Parathyroid adenoma (tissue), 2 donors: ENCODE results near the gene PCSK2.
A peak's percentile ranks its signal among the peaks of the same experiment; 100 is the strongest.

Source experiments
- H2AFZ ChIP-seq: fragments of 300-600 bp; sonication (generic); one replicate; pipeline ENCODE4 v1.7.0; 2017; ENCODE audit warnings: antibody characterized with exemption, mild to moderate bottlenecking
- H3K27ac ChIP-seq: fragments of 300-600 bp; sonication (generic); one replicate; pipeline ENCODE4 v1.7.0; 2017
- H3K27me3 ChIP-seq: fragments of 300-600 bp; sonication (generic); one replicate; pipeline ENCODE4 v1.7.0; 2017; ENCODE audit warnings: low read length; ENCODE audit not compliant: control insufficient read depth, insufficient read depth
- H3K36me3 ChIP-seq: fragments of 300-600 bp; sonication (generic); one replicate; pipeline ENCODE4 v1.7.0; 2017; ENCODE audit warnings: low read length; ENCODE audit not compliant: control insufficient read depth, insufficient read depth
- H3K4me1 ChIP-seq: fragments of 300-600 bp; sonication (generic); one replicate; pipeline ENCODE4 v1.7.0; 2017; ENCODE audit warnings: control low read depth
- H3K4me2 ChIP-seq: fragments of 300-600 bp; sonication (generic); one replicate; pipeline ENCODE4 v1.7.0; 2017; ENCODE audit warnings: low read length
- H3K4me3 ChIP-seq: fragments of 300-600 bp; sonication (generic); one replicate; pipeline ENCODE4 v1.7.0; 2017; ENCODE audit warnings: low read depth, low read length
- H3K79me2 ChIP-seq: fragments of 300-600 bp; sonication (generic); one replicate; pipeline ENCODE4 v1.7.0; 2017; ENCODE audit warnings: control low read depth
- H3K9ac ChIP-seq: fragments of 300-600 bp; sonication (generic); one replicate; pipeline ENCODE4 v1.7.0; 2017; ENCODE audit warnings: mild to moderate bottlenecking
- H3K9me3 ChIP-seq: fragments of 300-600 bp; sonication (generic); one replicate; pipeline ENCODE4 v1.7.0; 2017; ENCODE audit warnings: low read length; ENCODE audit not compliant: control insufficient read depth
- CTCF ChIP-seq: fragments of 300-600 bp; sonication (generic); IDR thresholded peaks from one replicate; pipeline ENCODE4 v1.7.0; 2017; ENCODE audit warnings: antibody characterized with exemption, mild to moderate bottlenecking
- donor health status: primary hyperparathyroidism.

PCSK2 gene

GRCh38 chr20:17304774-17305173, 77.9 kb downstream of the PCSK2 start:
- H3K9ac ChIP-seq, result no peak overlapping the region
- H3K79me2 ChIP-seq, result no peaks in the 10 kb centered on the region
- H3K4me2 ChIP-seq, result no peak overlapping the region
- no peaks in the 10 kb centered on the region for H3K36me3 ChIP-seq
- no peak overlapping the region for H3K4me3 ChIP-seq
- H3K9me3 ChIP-seq, result no peaks in the 10 kb centered on the region
- no peak for TF ChIP-seq CTCF
- no peaks in the 10 kb centered on the region for H3K4me1 ChIP-seq
- H3K27ac ChIP-seq, result no peak overlapping the region
- H3K27me3 ChIP-seq, result no peaks in the 10 kb centered on the region
- H2AFZ ChIP-seq, result no peak overlapping the region

GRCh38 chr20:17306427-17306826, 79.6 kb downstream of the PCSK2 start:
- Histone ChIP-seq H3K4me1 (no peaks in the 10 kb centered on the region), H3K4me3 (no peak overlapping the region), H3K27me3 (no peaks in the 10 kb centered on the region), H2AFZ (no peak overlapping the region), H3K9ac (no peak overlapping the region), H3K4me2 (no peak overlapping the region), H3K79me2 (no peaks in the 10 kb centered on the region), H3K9me3 (no peaks in the 10 kb centered on the region), H3K36me3 (no peaks in the 10 kb centered on the region), H3K27ac (no peak overlapping the region)
- TF ChIP-seq CTCF, result no peak

GRCh38 chr20:17314264-17314663, 87.4 kb downstream of the PCSK2 start:
- H3K27ac ChIP-seq, result no peak overlapping the region
- TF ChIP-seq CTCF, result no peak
- no peaks in the 10 kb centered on the region for H3K27me3 ChIP-seq
- no peaks in the 10 kb centered on the region for H3K79me2 ChIP-seq
- no peaks in the 10 kb centered on the region for H3K4me1 ChIP-seq
- no peaks in the 10 kb centered on the region for H3K36me3 ChIP-seq
- no peak overlapping the region for H3K4me3 ChIP-seq
- H3K4me2 ChIP-seq, result no peak overlapping the region
- no peak overlapping the region for H2AFZ ChIP-seq
- no peaks in the 10 kb centered on the region for H3K9me3 ChIP-seq
- no peak overlapping the region for H3K9ac ChIP-seq

- TF ChIP-seq CTCF, result no peak
- Histone ChIP-seq H3K4me3 (peak overlapping the region; percentile 3), H3K9me3 (no peaks in the 10 kb centered on the region), H3K36me3 (no peaks in the 10 kb centered on the region), H3K27ac (no peak overlapping the region), H3K4me2 (no peak overlapping the region), H3K79me2 (no peaks in the 10 kb centered on the region), H3K9ac (no peak overlapping the region), H3K4me1 (no peaks in the 10 kb centered on the region), H3K27me3 (no peaks in the 10 kb centered on the region), H2AFZ (peak overlapping the region; percentile 31)
Measured at GRCh38 chr20:17315407-17316231, 88.8 kb downstream of the PCSK2 start.
